IMR-90 (cell line): Measurements from ENCODE around the gene MSL3B.

Source experiments
- ATAC-seq: fragments of 200-7000 bp; cut with Tn5 transposase; 2 replicates; pipeline ENCODE4 v1.9.1; 2020; ENCODE audit warnings: low read depth, mild to moderate bottlenecking, moderate library complexity
- BruUV-seq: library from RNA; stranded (reverse); fragments of 400-500 nt; replicated peaks from 2 replicates; lab custom pipeline; 2021; lab: Mats Ljungman, UMichigan
- CTCF ChIA-PET: fragments of 300-600 bp; formaldehyde crosslinking; extraction: SDS; loops from one replicate; lab custom pipeline; 2021; ENCODE audit warnings: antibody characterized with exemption; lab: Yijun Ruan, JAX
- POLR2A ChIA-PET: fragments of 300-600 bp; sonication (Branson Sonifier 250); formaldehyde crosslinking; loops from one replicate; lab custom pipeline; 2022; ENCODE audit warnings: antibody characterized with exemption; ENCODE audit not compliant: unreplicated experiment; lab: Charles Lee
- DNase-seq: peaks from one replicate; pipeline ENCODE4 v3.0.0; 2013
- H2AFZ ChIP-seq: replicated peaks from 2 replicates; pipeline ENCODE3; 2013; ENCODE audit warnings: low read length, mild to moderate bottlenecking; ENCODE audit not compliant: poor library complexity
- H2AK5ac ChIP-seq: 2 replicates; pipeline ENCODE4 v1.6.1; 2013; ENCODE audit warnings: low read depth, low read length, inconsistent platforms
- H2AK9ac ChIP-seq: replicated peaks from 2 replicates; pipeline ENCODE3; 2013; ENCODE audit warnings: mild to moderate bottlenecking, low read depth, low read length, moderate library complexity; ENCODE audit not compliant: poor library complexity
- H2BK120ac ChIP-seq: 2 replicates; pipeline ENCODE4 v1.6.1; 2013; ENCODE audit warnings: low read depth, low read length, inconsistent platforms
- H2BK15ac ChIP-seq: 3 replicates; pipeline ENCODE4 v1.6.1; 2013; ENCODE audit warnings: low read depth, low read length, inconsistent platforms
- H2BK20ac ChIP-seq: 2 replicates; pipeline ENCODE4 v1.6.1; 2013; ENCODE audit warnings: low read depth, mild to moderate bottlenecking, inconsistent platforms, low read length, moderate library complexity
- H2BK5ac ChIP-seq: 2 replicates; pipeline ENCODE4 v1.6.1; 2013; ENCODE audit warnings: mild to moderate bottlenecking, low read depth, low read length, inconsistent platforms; ENCODE audit not compliant: poor library complexity, severe bottlenecking
- H3K14ac ChIP-seq: replicated peaks from 2 replicates; pipeline ENCODE4 v1.6.1; 2013; ENCODE audit warnings: low read depth, low read length, inconsistent platforms
- H3K18ac ChIP-seq: 2 replicates; pipeline ENCODE4 v1.6.1; 2013; ENCODE audit warnings: low read depth, low read length, control low read depth
- H3K23ac ChIP-seq: 2 replicates; pipeline ENCODE4 v1.6.1; 2013; ENCODE audit warnings: low read depth, low read length, inconsistent platforms
- H3K27ac ChIP-seq: 2 replicates; pipeline ENCODE4 v1.5.1; 2013; ENCODE audit warnings: mild to moderate bottlenecking, control low read depth, low read length; ENCODE audit not compliant: insufficient read depth
- H3K27me3 ChIP-seq: 2 replicates; pipeline ENCODE4 v1.6.1; 2013; ENCODE audit warnings: low read length; ENCODE audit not compliant: control insufficient read depth, insufficient read depth
- H3K36me3 ChIP-seq: 2 replicates; pipeline ENCODE4 v1.6.1; 2013; ENCODE audit warnings: low read length, mixed read lengths; ENCODE audit not compliant: control insufficient read depth, insufficient read depth
- H3K4ac ChIP-seq: 2 replicates; pipeline ENCODE4 v1.6.1; 2013; ENCODE audit warnings: low read depth, low read length, inconsistent platforms
- H3K4me1 ChIP-seq: 2 replicates; pipeline ENCODE4 v1.6.1; 2013; ENCODE audit warnings: low read length, mixed read lengths; ENCODE audit not compliant: control insufficient read depth, insufficient read depth
- H3K4me2 ChIP-seq: 2 replicates; pipeline ENCODE4 v1.6.1; 2013; ENCODE audit warnings: low read depth, mild to moderate bottlenecking, control low read depth, low read length, moderate library complexity
- H3K4me3 ChIP-seq: 2 replicates; pipeline ENCODE4 v1.5.1; 2013; ENCODE audit warnings: low read depth, mild to moderate bottlenecking, control low read depth, low read length, moderate library complexity; ENCODE audit not compliant: insufficient read depth
- H3K56ac ChIP-seq: 2 replicates; pipeline ENCODE4 v1.6.1; 2013; ENCODE audit warnings: low read length, inconsistent platforms; ENCODE audit not compliant: insufficient read depth; ENCODE audit errors: extremely low read depth
- H3K79me1 ChIP-seq, 2 experiments: 2 replicates each; pipeline ENCODE4 v1.6.1; 2013; ENCODE audit warnings: low read length in 2 of 2, inconsistent platforms in 1 of 2, low read depth in 1 of 2
- H3K9ac ChIP-seq: 2 replicates; pipeline ENCODE4 v1.6.1; 2013; ENCODE audit warnings: low read depth, low read length, control low read depth
- H3K9me1 ChIP-seq: 2 replicates; pipeline ENCODE4 v1.6.1; 2013; ENCODE audit warnings: low read length, inconsistent platforms; ENCODE audit not compliant: insufficient read depth
- H3K9me3 ChIP-seq: 2 replicates; pipeline ENCODE4 v1.6.1; 2013; ENCODE audit warnings: low read length; ENCODE audit not compliant: control insufficient read depth, insufficient read depth
- H4K20me1 ChIP-seq: 2 replicates; pipeline ENCODE4 v1.6.1; 2013; ENCODE audit warnings: low read length, inconsistent platforms; ENCODE audit not compliant: insufficient read depth
- H4K5ac ChIP-seq: 2 replicates; pipeline ENCODE4 v1.6.1; 2013; ENCODE audit warnings: mild to moderate bottlenecking, low read depth, low read length, control low read depth
- H4K8ac ChIP-seq, 2 experiments: 2 replicates each; pipeline ENCODE4 v1.6.1; 2013; ENCODE audit warnings: low read depth in 2 of 2, low read length in 2 of 2, control low read depth in 1 of 2, inconsistent platforms in 1 of 2
- H4K91ac ChIP-seq: 2 replicates; pipeline ENCODE4 v1.6.1; 2013; ENCODE audit warnings: low read depth, low read length, inconsistent platforms; ENCODE audit not compliant: insufficient read depth
- BHLHE40 ChIP-seq: fragments of 150-350 bp; IDR thresholded peaks from 2 replicates; pipeline ENCODE4 v1.6.1; 2016; ENCODE audit warnings: mild to moderate bottlenecking, low read depth, low read length
- CEBPB ChIP-seq: IDR thresholded peaks from 2 replicates; pipeline ENCODE4 v1.6.1; 2012; ENCODE audit warnings: low read depth, low read length, improper control_type of control experiment
- CHD1 ChIP-seq: IDR thresholded peaks from 2 replicates; pipeline ENCODE4 v1.6.1; 2012; ENCODE audit warnings: low read depth, low read length, improper control_type of control experiment
- CTCF ChIP-seq: conservative IDR thresholded peaks from 2 replicates; pipeline ENCODE4 v1.5.1; 2012; ENCODE audit warnings: mild to moderate bottlenecking, low read depth, low read length, improper control_type of control experiment
- FOS ChIP-seq: fragments of 150-350 bp; IDR thresholded peaks from 2 replicates; pipeline ENCODE4 v1.6.1; 2016; ENCODE audit warnings: low read depth, low read length
- MAFK ChIP-seq: IDR thresholded peaks from 2 replicates; pipeline ENCODE4 v1.6.1; 2012; ENCODE audit warnings: low read depth, low read length, improper control_type of control experiment
- MAZ ChIP-seq: IDR thresholded peaks from 2 replicates; pipeline ENCODE4 v1.6.1; 2012; ENCODE audit warnings: low read depth, mild to moderate bottlenecking, low read length, improper control_type of control experiment, moderate library complexity, borderline replicate concordance
- NFE2L2 ChIP-seq: fragments of 150-350 bp; IDR thresholded peaks from 2 replicates; pipeline ENCODE4 v1.6.1; 2016; ENCODE audit warnings: low read depth, mild to moderate bottlenecking, low read length
- POLR2A ChIP-seq: IDR thresholded peaks from 2 replicates; pipeline ENCODE4 v1.6.1; 2012; ENCODE audit warnings: mild to moderate bottlenecking, low read depth, low read length
- RAD21 ChIP-seq: IDR thresholded peaks from 2 replicates; pipeline ENCODE4 v1.6.1; 2012; ENCODE audit warnings: low read length, improper control_type of control experiment
- WGBS, 2 experiments: methylation state at CpG; one replicate each; pipeline versions ENCODE4 v1.1.5 to v1.1.7; 2013; ENCODE audit warnings: missing lambda C conversion rate in 2 of 2; ENCODE audit not compliant: insufficient read length in 1 of 2; ENCODE audit errors: extremely low coverage in 2 of 2; 5-methylcytosine and 5-hydroxymethylcytosine counted together
- dilution Hi-C: fragments of 300-500 bp; cut with HindIII; formaldehyde crosslinking; loops from one replicate; pipeline ENCODE4 v1.14.3; 2018; ENCODE audit warnings: low sequenced_read_pairs; ENCODE audit not compliant: unreplicated experiment
- in situ Hi-C: fragments of 300-500 bp; cut with MboI; formaldehyde crosslinking; loops from 3 replicates; pipeline ENCODE4 v1.14.3; 2019; ENCODE audit warnings: low sequenced_read_pairs, inconsistent platforms, mixed read lengths
- intact Hi-C: fragments of 100-400 bp; cut with micrococcal nuclease; formaldehyde crosslinking; loops from 2 replicates; pipeline ENCODE4 v1.10.0; 2022
- TF ChIP-seq, protein P1 (sequence below): fragments of 150-350 bp; IDR thresholded peaks from 2 replicates; pipeline ENCODE4 v1.6.1; 2017; ENCODE audit warnings: mild to moderate bottlenecking, antibody characterized with exemption, low read length, low read depth
- TF ChIP-seq, protein P2 (sequence below): fragments of 150-350 bp; IDR thresholded peaks from 2 replicates; pipeline ENCODE4 v1.6.1; 2016; ENCODE audit warnings: low read depth, mild to moderate bottlenecking, low read length, moderate library complexity, borderline replicate concordance

The MSL3B gene

DNA sequence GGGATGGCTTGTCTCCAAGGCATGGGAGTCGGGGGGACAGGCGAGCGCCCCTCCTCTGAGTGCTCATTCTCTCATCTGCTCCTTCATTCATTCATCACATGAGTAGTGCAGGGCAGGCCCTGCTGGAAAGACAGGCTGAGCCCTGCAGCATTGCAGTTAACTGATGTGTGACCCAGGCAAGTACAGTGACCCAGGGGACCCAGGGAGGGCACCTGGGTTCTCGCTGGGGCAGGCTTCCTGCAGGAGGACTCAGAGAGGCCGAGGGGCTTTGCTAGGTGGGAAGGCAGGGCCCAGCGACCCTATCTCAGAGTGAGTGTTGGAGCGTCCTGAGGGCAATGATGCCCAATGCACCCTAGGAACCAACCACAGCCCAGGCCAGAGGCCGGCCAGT, 44.5 kb downstream of the MSL3B start:
- Histone ChIP-seq H3K79me1 (no peaks in the 10 kb centered on the region), H3K9me3 (no peaks in the 10 kb centered on the region), H3K14ac (no peak overlapping the region), H3K4me3 (no peak overlapping the region), H2BK20ac (no peak overlapping the region), H4K8ac (no peak overlapping the region), H3K36me3 (no peaks in the 10 kb centered on the region), H3K4ac (no peak overlapping the region), H3K27ac (no peak overlapping the region), H3K23ac (no peak overlapping the region), H2BK120ac (no peak overlapping the region), H3K18ac (no peak overlapping the region), H3K56ac (no peak overlapping the region), H2AK5ac (no peak overlapping the region), H2AK9ac (no peak overlapping the region), H3K4me2 (no peak overlapping the region), H2BK5ac (no peak overlapping the region), H4K5ac (no peak overlapping the region), H3K4me1 (no peaks in the 10 kb centered on the region), H2AFZ (no peak overlapping the region), H4K20me1 (no peaks in the 10 kb centered on the region), H3K9ac (no peak overlapping the region), H3K9me1 (no peaks in the 10 kb centered on the region), H3K27me3 (peaks cover 10% of the 10 kb centered on the region), H2BK15ac (no peak overlapping the region), H4K91ac (no peak overlapping the region)
- BruUV-seq: no TSS peak
- intact Hi-C loops: no loop called here
- in situ Hi-C loops: no loop called here
- ATAC-seq (no peak), DNase-seq (no peak)
- CTCF ChIA-PET: no interaction called here
- POLR2A ChIA-PET: no interaction called here
- dilution Hi-C loops: no loop called here
- 50% methylated on average over 1 of the region's 8 CpGs; no CpG with 5 or more reads in 1 of the 2 experiments for WGBS, 2 experiments
- TF ChIP-seq RAD21 (no peak), CEBPB (no peak), NFE2L2 (no peak), CTCF (no peak), CHD1 (no peak), MAZ (no peak), POLR2A (no peak), BHLHE40 (no peak), FOS (no peak), MAFK (no peak)
- TF ChIP-seq, protein P1, sequence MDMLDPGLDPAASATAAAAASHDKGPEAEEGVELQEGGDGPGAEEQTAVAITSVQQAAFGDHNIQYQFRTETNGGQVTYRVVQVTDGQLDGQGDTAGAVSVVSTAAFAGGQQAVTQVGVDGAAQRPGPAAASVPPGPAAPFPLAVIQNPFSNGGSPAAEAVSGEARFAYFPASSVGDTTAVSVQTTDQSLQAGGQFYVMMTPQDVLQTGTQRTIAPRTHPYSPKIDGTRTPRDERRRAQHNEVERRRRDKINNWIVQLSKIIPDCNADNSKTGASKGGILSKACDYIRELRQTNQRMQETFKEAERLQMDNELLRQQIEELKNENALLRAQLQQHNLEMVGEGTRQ: no peak
- TF ChIP-seq, protein P2, sequence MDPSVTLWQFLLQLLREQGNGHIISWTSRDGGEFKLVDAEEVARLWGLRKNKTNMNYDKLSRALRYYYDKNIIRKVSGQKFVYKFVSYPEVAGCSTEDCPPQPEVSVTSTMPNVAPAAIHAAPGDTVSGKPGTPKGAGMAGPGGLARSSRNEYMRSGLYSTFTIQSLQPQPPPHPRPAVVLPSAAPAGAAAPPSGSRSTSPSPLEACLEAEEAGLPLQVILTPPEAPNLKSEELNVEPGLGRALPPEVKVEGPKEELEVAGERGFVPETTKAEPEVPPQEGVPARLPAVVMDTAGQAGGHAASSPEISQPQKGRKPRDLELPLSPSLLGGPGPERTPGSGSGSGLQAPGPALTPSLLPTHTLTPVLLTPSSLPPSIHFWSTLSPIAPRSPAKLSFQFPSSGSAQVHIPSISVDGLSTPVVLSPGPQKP: no peak
